ENCODE measurements around the gene CLCN7.
"Not testable (repeated sequence)": the region's sequence is repeated elsewhere in the genome, so short reads cannot be mapped to it uniquely, and the experiment has no call there.

Gene CLCN7

GRCh38 chr16:1485847-1486496 lies 11.1 kb upstream of the CLCN7 start:
- no peak for DNase-seq

DNA sequence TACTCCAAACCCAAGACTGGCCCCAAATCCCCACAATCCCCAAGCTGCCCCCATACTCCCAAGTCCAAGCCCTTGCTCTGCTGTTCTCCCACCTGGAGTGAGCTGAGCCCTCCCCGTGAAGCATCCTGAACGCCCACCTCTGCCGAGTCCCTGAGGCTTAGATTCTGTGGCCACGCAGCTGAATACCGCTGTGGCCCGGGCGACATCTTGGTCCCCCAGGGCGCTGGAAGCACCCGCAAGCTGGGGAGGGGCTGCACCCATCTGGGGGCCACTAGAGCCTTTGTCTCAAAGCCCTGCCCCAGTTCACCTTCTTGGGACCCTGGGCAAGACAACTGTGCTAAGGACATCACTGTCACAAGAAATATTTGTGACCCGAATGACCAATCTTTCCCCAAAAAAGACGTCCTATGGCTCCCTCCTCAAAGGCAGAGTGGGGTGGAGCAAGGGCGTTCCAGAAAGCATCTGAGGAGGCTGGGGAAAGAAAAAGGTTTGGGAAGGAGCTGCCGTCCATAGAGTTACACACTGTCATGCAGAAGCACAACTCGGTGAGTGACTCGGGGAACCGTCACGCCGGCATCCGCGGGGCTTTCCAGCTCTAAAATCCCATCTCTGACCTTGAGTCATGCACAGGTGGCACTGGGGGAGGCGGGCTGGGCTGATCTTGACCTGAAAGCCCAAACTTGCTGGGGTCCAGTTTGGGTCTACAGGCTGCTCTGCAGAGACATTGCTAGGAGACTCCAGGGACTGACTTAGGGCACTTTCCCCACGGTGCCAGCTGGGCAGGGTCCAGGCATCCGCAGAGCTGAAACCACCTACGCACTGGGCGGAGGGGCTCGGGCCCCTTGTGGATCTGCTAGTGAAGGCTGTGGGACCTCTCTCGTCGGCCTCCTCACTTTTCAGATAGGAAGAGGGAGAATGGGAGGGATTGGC lies 7.3 kb upstream of the CLCN7 start:
- DNase-seq = no peak

DNA sequence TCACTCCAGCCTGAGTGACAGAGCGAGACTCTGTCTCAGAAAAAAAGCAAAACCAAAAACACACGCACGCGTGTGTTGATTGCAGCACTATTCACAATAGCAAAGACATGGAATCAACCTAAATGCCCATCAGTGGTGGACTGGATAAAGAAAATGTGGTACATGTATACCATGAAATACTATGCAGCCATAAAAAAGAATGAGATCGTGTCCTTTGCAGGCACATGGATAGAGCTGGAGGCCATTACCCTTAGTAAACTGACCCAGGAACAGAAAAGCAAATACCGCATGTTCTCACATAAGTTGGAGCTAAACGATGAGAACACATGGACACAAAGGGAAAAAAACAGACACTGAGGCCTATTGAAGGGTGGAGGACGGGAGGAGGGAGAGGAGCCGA lies 4.1 kb upstream of the CLCN7 start:
- DNase-seq = not testable (repeated sequence)

- no peak for DNase-seq
These were observed 2.2 kb upstream of the CLCN7 start for GRCh38 chr16:1477033-1477432.

- DNase-seq = no peak
These were observed 805 bp upstream of the CLCN7 start for GRCh38 chr16:1475552-1476114.

GRCh38 chr16:1474082-1474795 lies 589 bp downstream of the CLCN7 start:
- DNase-seq = no peak

GRCh38 chr16:1472974-1473373 lies 1.9 kb downstream of the CLCN7 start:
- DNase-seq = no peak

- no peak for DNase-seq
These were observed 3.1 kb downstream of the CLCN7 start for GRCh38 chr16:1471569-1472194.

DNA sequence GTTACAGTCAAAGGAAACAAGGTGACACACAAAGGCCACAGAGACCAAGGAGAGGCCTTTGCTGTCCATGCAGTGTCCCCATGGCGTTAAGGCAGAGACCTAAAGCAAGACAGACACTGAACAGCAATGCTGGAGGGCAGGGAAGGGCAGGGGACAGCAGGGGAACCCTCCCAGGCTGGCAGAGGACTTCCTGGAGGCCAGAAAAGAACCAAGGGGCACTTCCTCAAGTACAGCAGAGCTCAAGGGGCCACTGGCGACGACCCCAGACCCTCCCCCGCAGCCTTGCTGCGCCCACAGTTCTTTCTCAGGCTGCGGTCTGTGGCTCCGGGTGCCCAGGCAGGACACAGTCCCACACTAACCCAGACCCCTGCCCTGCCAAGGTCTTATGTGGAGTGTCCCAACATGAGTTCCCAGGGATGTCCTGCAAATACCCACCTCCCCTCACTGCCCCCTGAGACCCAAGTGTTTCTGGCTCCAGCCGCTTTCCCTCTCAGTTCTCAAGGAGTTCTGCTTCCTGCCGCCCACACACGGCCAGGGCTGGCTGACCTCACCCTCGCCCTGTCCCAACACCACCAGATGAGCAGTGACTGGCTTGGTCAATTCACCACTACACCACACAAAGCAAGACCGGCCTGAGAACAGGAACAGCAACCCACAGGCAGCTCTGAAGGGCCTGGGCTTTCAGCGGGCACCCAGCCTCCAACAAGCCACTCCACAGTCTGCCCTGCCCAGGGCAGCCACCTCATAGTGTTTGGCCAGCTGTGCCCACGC lies 4.2 kb downstream of the CLCN7 start:
- DNase-seq = no peak

GRCh38 chr16:1469693-1470201 lies 5.1 kb downstream of the CLCN7 start:
- no peak for DNase-seq

DNA sequence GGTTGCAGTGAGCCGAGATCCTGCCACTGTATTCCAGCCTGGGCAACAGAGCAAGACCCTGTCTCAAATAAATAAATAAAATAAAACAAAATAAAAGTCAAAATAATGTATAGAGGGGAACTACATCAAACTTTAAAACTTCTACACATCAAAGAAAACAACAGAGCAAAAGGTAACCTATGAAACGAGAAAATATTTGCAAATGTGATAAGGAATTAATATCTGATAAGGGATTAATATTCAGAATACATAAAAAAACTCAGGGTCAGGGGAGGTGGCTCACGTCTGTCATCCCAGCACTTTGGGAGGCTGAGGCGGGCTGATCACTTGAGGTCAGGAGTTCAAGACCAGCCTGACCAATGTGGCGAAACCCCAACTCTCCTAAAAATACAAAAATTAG lies 5.7 kb downstream of the CLCN7 start:
- DNase-seq = not testable (repeated sequence)

DNA sequence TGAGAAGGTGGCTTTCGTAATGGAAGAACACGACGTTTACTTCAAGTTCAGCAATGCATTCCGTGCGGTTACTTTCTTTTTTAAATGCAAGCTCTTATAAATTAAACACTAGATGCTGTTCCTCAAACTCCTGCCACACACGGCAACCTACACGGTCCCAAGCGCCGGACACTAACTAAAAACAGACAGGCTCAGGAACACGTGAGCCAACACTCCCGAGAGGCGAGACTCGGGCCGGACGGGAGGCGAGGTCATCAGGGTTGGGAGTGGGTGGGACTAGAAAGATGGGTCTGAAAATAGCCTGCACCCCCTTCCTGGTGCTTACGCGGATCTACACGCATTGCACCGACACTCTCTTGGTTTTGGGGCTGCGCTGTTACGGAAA lies 6.4 kb downstream of the CLCN7 start:
- DNase-seq = no peak

GRCh38 chr16:1466968-1467521 lies 7.8 kb downstream of the CLCN7 start:
- no peak for DNase-seq

GRCh38 chr16:1466054-1466453 lies 8.8 kb downstream of the CLCN7 start:
- no peak for DNase-seq

DNA sequence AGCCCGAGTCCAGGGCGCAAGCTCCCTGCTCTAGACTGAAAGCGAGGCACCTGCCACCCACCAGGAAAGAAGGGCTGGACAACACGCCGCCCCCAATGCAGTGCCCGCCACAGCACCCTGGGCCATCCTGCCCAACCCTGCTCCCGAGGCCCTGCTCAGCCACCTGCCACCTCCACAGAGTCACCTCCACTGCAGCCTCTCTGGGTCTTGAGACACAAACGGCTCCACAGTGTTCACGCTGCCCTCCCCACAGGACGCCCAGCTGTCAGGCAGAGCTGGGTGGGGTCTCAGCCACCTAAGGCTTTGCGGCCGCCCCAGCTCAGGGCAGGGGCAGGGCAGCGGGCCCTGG lies 9.3 kb downstream of the CLCN7 start:
- no peak for DNase-seq

DNA sequence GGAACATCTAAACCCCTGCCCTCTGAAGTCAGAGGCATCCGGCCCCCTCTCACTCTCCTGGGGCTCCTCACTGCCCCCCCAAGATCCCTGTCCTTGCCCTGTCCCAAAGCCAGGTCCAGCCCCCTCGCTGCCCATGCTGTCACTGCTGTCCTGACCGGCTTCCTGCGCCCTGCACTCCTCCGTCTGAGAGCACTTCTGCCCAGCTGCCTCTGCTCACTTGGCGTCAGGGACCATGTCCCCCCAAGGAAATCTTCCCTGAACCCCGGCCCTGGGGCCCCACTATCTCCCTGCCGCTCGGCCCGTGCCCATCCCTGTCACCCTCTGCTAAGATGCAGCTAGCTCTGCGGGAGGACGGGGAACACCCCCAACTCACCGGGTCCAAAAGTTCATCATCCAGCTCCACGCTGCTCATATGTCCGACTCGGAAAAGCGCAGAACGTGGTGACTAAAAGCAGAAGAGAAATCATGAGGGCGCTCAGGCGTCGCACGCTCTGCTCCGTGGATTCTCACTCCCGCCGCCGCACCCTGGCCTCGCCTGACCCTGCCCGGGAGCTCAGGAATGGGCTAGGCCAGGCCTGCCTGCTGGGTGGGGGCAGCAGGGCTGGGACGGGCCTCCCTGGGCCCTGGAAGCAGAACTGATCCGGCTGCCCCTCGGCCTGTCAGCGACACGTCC lies 9.8 kb downstream of the CLCN7 start:
- no peak for DNase-seq

DNA sequence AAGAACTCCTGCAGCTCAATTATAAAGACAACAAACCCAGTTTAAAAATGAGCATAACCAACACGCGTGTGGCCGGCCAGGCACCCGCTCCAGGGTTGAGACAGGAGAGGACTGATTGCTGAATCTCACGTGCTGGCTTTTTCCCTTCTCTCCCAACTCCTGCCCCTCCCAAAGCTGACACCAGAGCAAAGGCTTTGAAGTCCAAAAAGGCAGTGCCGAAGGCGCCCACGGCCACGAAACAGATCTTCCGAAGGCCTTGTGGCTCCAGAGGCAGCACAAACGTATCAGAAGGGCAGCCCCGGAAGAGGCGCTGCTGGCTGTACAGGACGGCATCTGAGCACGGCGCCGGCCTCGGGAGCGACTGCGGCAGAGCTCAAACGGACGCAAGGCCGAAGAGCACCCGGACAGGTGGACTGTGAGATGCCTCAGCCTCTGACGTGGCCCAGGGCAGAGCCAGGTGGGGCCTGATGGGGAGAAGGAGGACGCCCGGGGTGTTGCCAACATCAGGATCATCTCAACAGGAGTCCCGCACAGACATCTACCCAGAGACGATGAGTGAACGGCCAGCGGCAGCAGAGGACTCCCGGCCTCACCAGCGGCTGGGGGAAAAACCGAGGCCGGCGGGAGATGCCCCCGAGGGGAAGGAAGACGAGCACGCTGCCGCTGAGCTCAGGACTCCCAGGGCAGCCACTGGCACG lies 10.5 kb downstream of the CLCN7 start:
- no peak for DNase-seq

GRCh38 chr16:1461146-1461545 lies 13.7 kb downstream of the CLCN7 start:
- no peak for DNase-seq

- no peak for DNase-seq
These were observed 14.2 kb downstream of the CLCN7 start for GRCh38 chr16:1460602-1461138.

DNA sequence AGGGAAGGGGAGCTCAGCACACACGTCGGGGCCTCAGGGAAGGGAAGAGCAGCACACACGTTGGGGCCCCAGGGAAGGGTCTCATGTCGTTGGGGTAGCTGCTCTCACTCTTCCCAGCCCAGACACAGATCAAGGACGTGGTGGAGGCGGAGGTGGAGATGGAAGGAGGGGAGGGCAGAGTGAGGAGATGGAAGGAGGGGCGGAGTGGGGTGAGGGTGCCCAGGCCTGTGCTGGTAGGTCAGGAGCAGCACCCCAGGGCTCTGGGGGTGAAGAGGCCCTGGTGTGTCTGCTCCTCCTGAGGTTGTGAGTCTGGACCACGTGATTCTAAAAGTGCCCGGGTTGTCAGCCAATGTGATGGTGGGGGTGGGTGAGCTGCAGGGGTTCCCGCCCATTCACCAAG lies 14.9 kb downstream of the CLCN7 start:
- DNase-seq = no peak

All from central memory CD4-positive, alpha-beta T cell (primary cell).